DOHH2 (cell line): ENCODE data around the gene TOGARAM2.

Experiments used
- CTCF ChIP-seq: fragments of 200-600 bp; sonication (generic); IDR thresholded peaks from one replicate; pipeline ENCODE4 v1.5.1; 2014; ENCODE audit warnings: antibody characterized with exemption, mild to moderate bottlenecking, low read depth, low read length; ENCODE audit not compliant: poor library complexity, severe bottlenecking
- EZH2phosphoT487 ChIP-seq: fragments of 200-600 bp; sonication (generic); IDR thresholded peaks from 2 replicates; pipeline ENCODE4 v1.6.1; 2017; ENCODE audit warnings: borderline replicate concordance, mild to moderate bottlenecking, antibody characterized with exemption, low read length, moderate library complexity, mixed read lengths

DNA sequence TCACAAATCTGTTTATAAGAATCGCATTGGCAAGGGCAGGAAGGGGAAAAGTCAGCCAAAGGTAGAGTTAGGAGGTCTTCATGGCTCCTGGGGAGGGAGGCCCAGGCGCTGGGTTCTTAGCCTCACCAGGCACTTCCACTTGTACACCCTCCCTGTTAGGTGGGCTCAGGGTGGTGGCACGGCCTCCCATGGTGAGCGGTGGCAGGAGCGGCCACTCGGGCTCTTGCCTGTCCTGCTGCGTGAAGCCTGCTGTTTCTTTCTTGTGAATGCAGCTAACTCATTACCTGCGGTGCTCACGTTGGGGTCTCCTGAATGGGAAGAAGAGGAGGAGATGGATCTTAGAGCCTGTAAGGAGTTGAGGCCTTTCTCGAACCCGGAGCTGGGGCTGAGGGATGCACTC is 40.8 kb downstream of the TOGARAM2 start:
- TF ChIP-seq CTCF (no peak), EZH2phosphoT487 (no peak)
